Right cardiac atrium (tissue), 5 donors: ENCODE results near the gene TPH1. TPM values are rescaled to one million over a fixed set of nuclear protein-coding genes. Genes with fewer than 3 reads are reported as not detected.

Experiments used
- ATAC-seq, 2 donors: fragments of 200-7000 bp; cut with Tn5 transposase; one replicate each; pipeline versions ENCODE4 v1.8.0 to v1.9.1; 2020; ENCODE audit warnings: moderate library complexity in 2 of 2, mild to moderate bottlenecking in 1 of 2
- DNase-seq, 3 donors: peaks; one replicate each; pipeline ENCODE4 v3.0.0-alpha.2; 2020
- H3K27ac ChIP-seq: one replicate; pipeline ENCODE4 v1.5.1; 2013; ENCODE audit warnings: mild to moderate bottlenecking, low read length, control low read depth, moderate library complexity
- H3K27me3 ChIP-seq: one replicate; pipeline ENCODE4 v1.6.1; 2013; ENCODE audit not compliant: control insufficient read depth, insufficient read depth
- H3K4me1 ChIP-seq: one replicate; pipeline ENCODE4 v1.6.1; 2013; ENCODE audit warnings: low read length; ENCODE audit not compliant: control insufficient read depth, insufficient read depth
- H3K4me3 ChIP-seq: one replicate; pipeline ENCODE4 v1.5.1; 2013; ENCODE audit warnings: low read length, control low read depth
- H3K9me3 ChIP-seq: one replicate; pipeline ENCODE4 v1.6.1; 2013; ENCODE audit warnings: low read length; ENCODE audit not compliant: control insufficient read depth
- WGBS: extraction: QIAGEN DNeasy Blood & Tissue Kit; methylation state at CpG from one replicate; pipeline ENCODE4 v1.1.7; 2013; 5-methylcytosine and 5-hydroxymethylcytosine counted together
- intact Hi-C, 4 donors: fragments of 100-400 bp; cut with DNase I; formaldehyde crosslinking; loops; one replicate each; pipeline versions ENCODE4 v1.11.0 to v1.14.0; 2022 to 2023
- polyA plus RNA-seq: library from polyadenylated mRNA; stranded (reverse); fragments of 200-250 nt; gene quantifications from one replicate; pipeline ENCODE4 v1.2.3, GENCODE V29; 2013
- total RNA-seq, 4 donors: library from RNA; stranded (reverse); fragmentation: NEBNext Ultra II Directional; extraction: Animal tissue kit (Norgen Biotek cat#: 25700); gene quantifications; one replicate each; pipeline ENCODE4 v1.2.1, GENCODE V29; 2021
- donor health status: healthy with polysubstance abuse.
- donor health status: DM: no; HTN: yes; CAD: no.
- donor health status: DM: no; HTN: no; CAD: no.
- donor health status: DM: no; HTN: yes; CAD: no; lungs with severe emphysema.
- donor health status: DM: yes; HTN: yes; CAD: no.

The TPH1 gene
- total and polyA plus RNA-seq, 5 donors: 0.11 to 0.31 (median 0.20) TPM

DNA sequence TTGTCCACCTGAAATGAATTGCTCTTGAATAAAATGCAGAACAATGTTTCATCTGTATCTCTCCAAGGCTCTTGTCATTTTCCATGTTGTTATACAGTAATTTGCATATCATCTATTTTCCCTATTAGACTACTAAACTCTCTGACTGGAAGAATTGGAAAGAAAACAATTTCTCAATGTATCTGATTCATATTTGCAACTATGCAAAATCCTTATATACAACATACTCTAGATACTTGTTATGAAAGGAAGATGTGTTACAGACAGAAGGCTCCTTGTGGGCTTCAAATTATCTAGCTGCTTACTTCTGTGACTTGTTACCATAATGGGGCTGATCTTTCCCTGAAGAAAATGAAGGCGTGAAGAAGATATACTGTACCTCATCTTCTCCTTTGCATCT is 23.6 kb downstream of the TPH1 start:
- Histone ChIP-seq H3K27ac (no peak overlapping the region), H3K27me3 (no peaks in the 10 kb centered on the region), H3K4me1 (no peaks in the 10 kb centered on the region), H3K9me3 (no peaks in the 10 kb centered on the region), H3K4me3 (no peak overlapping the region)
- no peak for DNase-seq
- ATAC-seq: no peak
- WGBS: 91% methylated on average over 1 of the region's 1 CpG
- intact Hi-C loops: no loop called here

DNA sequence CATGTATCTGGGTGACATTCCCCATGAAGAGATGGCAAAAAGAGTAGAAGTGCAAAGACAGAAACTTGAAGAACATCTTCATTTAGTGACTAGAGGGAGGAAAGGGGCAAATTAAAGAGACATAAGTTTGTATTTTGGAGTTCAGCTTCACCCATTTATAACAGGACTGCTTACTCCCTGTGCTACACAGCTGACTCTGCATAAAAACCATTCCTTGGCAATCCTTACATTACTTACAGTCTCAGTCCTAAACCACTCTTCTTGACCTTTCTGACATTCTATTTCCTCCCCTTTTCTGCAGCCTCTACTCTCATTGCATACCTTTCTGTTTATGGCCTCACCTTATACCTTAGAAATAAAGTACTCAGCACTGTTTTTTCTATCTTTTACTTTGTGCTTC is 26.4 kb downstream of the TPH1 start:
- DNase-seq: no peak
- H3K9me3 ChIP-seq: no peaks in the 10 kb centered on the region
- no peak overlapping the region for H3K4me3 ChIP-seq
- H3K27me3 ChIP-seq: no peaks in the 10 kb centered on the region
- intact Hi-C loops: loop anchor here in 1 of 4 donors (10.0 kb wide), 1 partner anchor 85 kb away; the partner anchor contains the start of gene SAAL1
- ATAC-seq: no peak
- H3K4me1 ChIP-seq: no peaks in the 10 kb centered on the region
- H3K27ac ChIP-seq: no peak overlapping the region

DNA sequence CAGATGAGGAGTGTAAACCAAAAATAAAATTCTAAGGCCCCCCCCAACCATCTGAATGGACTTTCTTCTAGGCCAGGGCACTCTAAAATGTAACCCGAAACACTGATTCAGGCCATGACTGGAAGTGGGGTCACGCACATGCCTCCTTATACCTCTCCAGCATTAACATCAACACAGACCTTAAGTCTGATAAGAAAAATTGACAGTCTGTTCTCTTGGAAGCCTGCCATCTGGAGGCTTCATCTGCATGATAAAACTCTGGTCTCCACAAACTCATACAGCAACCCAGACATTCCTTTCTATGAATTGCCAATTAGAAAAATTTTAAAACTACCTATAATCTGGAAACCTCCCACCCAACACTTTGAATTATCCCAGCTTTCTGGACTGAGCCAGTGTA is 29.3 kb downstream of the TPH1 start:
- Histone ChIP-seq H3K4me3 (no peak overlapping the region), H3K27ac (no peak overlapping the region), H3K9me3 (no peaks in the 10 kb centered on the region), H3K4me1 (peaks cover 2% of the 10 kb centered on the region), H3K27me3 (no peaks in the 10 kb centered on the region)
- 73% methylated on average over 2 of the region's 2 CpGs for WGBS
- no peak for ATAC-seq
- DNase-seq: no peak
- intact Hi-C loops: loop anchor here in 1 of 4 donors (10.0 kb wide), 1 partner anchor 88 kb away; the partner anchor contains the start of gene SAAL1

DNA sequence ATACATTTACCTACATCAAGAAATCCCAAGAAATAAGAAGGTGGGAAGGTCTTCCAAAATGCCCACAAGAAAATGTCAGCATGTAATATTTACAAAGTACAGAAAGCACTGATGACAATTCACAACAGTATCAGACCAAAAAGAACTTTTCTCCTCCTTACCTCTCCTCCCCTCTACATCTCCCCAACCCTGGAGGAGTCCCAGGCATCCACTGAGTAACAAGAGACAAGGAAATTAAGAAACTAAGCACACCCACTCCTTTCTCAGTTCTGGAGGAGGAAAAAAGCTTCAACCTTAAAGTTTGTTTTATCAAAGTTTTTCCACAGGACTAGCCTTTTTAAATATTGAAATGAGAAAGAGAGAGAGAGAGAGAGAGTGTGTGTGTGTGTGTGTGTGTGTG is 31.2 kb downstream of the TPH1 start:
- DNase-seq (no peak), ATAC-seq (no peak)
- H3K9me3 ChIP-seq: no peaks in the 10 kb centered on the region
- no peak overlapping the region for H3K4me3 ChIP-seq
- no peak overlapping the region for H3K27ac ChIP-seq
- intact Hi-C loops: loop anchor here in 1 of 4 donors (10.0 kb wide), 1 partner anchor 90 kb away; the partner anchor contains the start of gene SAAL1
- H3K27me3 ChIP-seq: no peaks in the 10 kb centered on the region
- peaks cover 2% of the 10 kb centered on the region for H3K4me1 ChIP-seq

DNA sequence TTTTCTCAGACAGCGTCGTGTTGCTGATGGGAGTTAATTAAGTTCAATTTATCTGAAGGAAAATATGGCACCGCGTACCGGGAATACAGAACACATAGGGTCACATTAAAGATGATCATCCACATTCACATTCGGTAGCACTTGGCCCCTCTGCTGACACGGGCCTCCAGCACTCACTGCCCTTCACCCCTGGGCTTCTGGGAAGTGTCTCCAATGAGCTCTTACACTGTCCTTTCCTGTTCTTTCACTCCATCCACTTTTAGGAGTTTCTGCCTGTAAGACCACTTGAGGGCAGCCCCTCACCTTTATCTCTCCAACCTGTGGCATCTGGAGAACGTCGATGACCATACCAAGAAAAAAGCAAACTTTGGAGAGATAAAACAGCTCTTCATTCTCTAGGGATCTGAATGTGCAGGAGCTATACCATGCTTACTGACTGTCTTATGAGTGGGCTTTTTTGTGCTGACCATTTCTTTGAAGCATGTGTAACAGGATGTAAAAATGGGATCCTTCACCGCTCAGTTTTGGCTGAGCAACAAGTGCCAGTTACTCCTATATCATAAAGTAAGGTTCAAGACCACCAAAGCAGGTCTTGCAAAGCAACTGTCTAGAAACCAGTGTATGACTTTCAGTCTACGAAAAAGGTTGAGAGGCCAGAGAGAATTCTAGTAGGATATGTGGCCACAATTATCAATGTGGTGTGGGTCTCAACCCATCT is 32.1 kb downstream of the TPH1 start:
- DNase-seq: no peak
- no peaks in the 10 kb centered on the region for H3K9me3 ChIP-seq
- intact Hi-C loops: loop anchor here in 1 of 4 donors (10.0 kb wide), 1 partner anchor 91 kb away; the partner anchor contains the start of gene SAAL1
- H3K27me3 ChIP-seq: no peaks in the 10 kb centered on the region
- 16% methylated on average over 11 of the region's 11 CpGs for WGBS
- H3K4me1 ChIP-seq: peaks cover 2% of the 10 kb centered on the region
- no peak for ATAC-seq
- no peak overlapping the region for H3K27ac ChIP-seq
- H3K4me3 ChIP-seq: peak overlapping the region; percentile 81

DNA sequence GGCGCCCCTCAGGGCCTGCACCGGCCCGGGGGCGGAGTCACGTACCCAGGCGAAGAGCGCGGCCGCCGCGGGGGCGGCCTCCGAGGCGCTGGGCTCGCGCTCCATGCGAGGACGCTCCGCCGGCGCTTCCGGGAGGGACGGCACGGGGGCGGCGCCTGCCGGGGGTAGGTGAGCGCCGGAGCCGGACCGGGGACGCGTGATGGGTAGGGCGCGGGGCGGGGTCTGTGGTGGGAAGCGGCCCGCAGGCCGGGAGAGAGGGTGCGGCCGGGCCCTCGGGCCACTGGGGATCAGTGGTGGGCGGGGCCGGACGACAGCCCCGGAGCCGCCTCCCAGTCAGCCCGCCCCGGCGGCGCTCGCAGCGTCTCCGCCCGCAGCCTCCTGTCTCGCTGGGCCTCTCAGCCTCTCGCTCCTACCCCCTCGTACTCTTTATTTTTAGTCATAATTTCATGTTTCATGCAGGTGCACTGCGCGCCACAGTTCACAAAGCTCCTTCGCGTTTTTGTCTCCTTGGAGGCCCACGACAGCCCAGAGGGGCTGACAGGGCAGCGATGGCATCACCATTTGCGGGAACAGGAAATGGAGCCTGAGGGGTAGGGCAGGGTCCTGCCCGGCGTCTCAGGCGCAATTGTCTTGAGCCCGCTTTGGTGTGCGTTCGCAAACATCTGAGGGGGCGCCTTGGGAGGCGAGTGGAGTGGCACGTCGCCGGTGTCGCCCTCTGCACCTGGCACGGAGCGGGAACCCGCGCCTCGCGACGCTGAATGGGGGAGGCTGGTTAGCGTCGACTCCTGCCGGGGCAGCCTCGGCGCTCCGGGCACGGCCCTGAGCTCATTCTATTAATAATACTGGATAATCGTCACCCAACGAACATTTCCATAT is 32.9 kb downstream of the TPH1 start, which contains the start of gene SERGEF:
Gene SERGEF (minus strand): TSS at position 142 of the 876 bp plus-strand sequence. CDS start 37 bp downstream, at position 105.
- WGBS: under 1% methylated on average over 93 of the region's 93 CpGs
- H3K27ac ChIP-seq: peak within 1 kb of the TSS; percentile 80
- H3K27me3 ChIP-seq: no peaks in the 10 kb centered on the region
- peak; percentile 95 to 98 (median 97) for DNase-seq
- intact Hi-C loops: loop anchor here in 1 of 4 donors (10.0 kb wide), 1 partner anchor 92 kb away; the partner anchor contains the start of gene SAAL1
- no peaks in the 10 kb centered on the region for H3K9me3 ChIP-seq
- H3K4me3 ChIP-seq: peak within 1 kb of the TSS; percentile 81
- peak; percentile 99 for ATAC-seq
- H3K4me1 ChIP-seq: peaks cover 2% of the 10 kb centered on the region

DNA sequence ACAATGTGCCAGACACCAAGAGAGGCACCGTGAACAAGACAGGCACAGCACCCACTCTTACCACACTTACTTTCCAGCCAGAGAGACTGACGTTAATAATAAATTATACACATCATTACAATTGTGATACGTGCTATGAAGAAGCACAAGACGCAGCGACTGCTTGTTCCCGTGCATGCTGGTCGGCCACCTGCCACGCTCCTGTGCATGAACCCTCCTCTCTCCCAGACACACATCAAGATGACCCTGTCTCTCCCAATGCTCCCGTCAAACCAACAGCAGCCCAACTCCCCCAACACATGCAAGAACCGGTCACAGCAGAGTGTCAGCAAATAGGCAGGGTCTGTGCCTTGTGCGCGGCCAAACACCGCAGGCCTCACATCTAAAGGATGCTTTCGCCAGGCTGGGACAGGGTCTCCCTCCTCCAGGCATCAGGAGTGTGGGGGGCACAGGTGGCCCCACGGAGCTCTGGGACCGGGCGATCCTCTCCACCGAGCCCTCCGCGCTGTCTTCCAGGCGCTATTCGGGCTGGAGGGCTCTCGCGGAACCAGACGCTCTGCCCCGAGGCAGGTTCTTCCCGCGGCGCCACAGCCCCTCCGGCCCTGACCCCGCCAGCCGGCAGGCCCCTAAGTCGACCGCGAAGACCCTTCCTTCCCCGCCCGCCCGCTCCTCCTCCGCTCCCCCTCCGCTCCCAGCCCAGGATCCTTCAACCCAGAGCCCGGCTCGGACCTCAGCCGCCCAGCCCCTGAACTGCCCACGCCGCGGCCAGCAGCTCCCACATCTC is 33.8 kb downstream of the TPH1 start:
- ATAC-seq: peak; percentile 12 to 31
- DNase-seq: peak; percentile 25 to 61 (median 60)
- peaks cover 2% of the 10 kb centered on the region for H3K4me1 ChIP-seq
- H3K9me3 ChIP-seq: no peaks in the 10 kb centered on the region
- WGBS: 8% methylated on average over 46 of the region's 46 CpGs
- intact Hi-C loops: loop anchor here in 1 of 4 donors (10.0 kb wide), 1 partner anchor 92 kb away; the partner anchor contains the start of gene SAAL1
- peak overlapping the region; percentile 81 for H3K4me3 ChIP-seq
- peak overlapping the region; percentile 34 for H3K27ac ChIP-seq
- no peaks in the 10 kb centered on the region for H3K27me3 ChIP-seq

DNA sequence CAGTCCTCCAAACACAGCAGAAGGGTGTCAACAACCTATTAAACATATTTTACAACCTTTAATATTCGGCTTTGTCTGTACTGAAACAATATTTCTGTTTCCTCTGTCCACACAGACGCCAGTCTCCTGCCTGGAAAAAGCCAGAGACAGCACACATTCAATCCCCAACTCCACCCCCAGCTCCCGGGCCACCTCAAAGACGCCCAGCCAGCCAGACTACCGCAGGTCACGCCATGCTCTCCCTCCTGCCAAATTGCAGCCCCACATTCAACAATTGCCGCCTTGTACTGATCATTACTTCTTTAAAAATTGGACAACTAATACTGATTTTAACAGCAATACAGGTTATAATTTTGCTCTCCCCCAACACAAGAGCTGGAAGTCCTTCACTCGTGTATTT is 34.4 kb downstream of the TPH1 start:
- ATAC-seq (no peak), DNase-seq (peak in 1 of 3 donors; percentile 46)
- H3K4me1 ChIP-seq: peaks cover 2% of the 10 kb centered on the region
- H3K27ac ChIP-seq: no peak overlapping the region
- 85% methylated on average over 8 of the region's 8 CpGs for WGBS
- H3K27me3 ChIP-seq: no peaks in the 10 kb centered on the region
- no peaks in the 10 kb centered on the region for H3K9me3 ChIP-seq
- intact Hi-C loops: loop anchor here in 1 of 4 donors (10.0 kb wide), 1 partner anchor 93 kb away; the partner anchor contains the start of gene SAAL1
- H3K4me3 ChIP-seq: no peak overlapping the region

DNA sequence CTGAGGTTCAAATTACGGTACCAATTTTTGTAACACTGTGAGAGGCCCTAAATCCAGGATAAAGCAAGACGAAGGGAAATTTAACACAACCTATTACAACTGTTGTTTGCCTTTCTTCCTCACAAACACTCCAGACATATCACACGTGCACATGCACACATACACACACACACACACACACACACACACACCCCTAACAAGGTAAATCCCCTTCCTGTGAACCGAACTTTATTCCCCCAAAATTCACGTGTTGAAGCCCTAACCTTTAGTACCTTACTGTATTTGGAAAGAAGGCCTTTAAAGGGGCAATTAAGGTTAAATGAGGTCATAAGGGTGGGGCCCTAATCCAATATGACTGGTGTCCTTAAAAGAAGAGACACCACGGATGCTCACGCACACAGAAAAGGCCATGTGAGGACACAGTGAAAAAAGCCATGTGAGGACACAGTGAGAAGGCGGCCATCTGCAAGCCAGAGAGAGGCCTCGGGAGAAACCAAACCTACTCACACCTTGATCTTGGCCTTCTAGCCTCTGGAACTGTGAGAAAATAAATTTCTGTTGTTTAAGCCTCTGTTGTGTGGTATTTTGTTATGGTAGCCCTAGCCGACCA is 35.0 kb downstream of the TPH1 start:
- peaks cover 2% of the 10 kb centered on the region for H3K4me1 ChIP-seq
- no peak for DNase-seq
- H3K27me3 ChIP-seq: no peaks in the 10 kb centered on the region
- H3K9me3 ChIP-seq: no peaks in the 10 kb centered on the region
- H3K4me3 ChIP-seq: no peak overlapping the region
- intact Hi-C loops: loop anchor here in 1 of 4 donors (10.0 kb wide), 1 partner anchor 94 kb away; the partner anchor contains the start of gene SAAL1
- WGBS: 90% methylated on average over 10 of the region's 10 CpGs
- ATAC-seq: no peak
- H3K27ac ChIP-seq: no peak overlapping the region

DNA sequence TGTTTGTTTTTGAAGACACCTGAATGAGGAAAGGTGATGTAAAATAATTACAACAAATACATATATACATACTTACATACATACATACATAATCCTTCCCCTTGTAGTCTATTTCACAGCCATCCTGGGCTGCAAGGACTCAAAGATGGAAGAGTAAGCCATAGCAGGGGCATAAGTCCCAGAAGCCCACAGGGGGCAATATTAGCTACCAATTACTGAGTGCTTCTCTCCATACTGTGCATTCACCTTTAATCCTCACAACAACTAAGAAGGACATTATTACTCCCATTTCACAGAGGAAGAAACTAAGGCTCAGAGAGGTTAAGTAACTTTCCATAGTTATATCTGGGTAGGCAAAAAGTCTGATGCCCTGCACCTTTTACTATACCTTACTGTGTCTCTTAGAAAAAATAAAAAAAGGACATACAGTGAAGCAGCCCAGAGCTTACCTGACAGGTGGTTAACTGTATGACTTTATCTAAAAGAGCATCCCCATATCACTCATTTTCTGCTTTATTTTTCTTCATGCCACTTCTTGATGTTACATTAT is 35.9 kb downstream of the TPH1 start:
- no peak for ATAC-seq
- Histone ChIP-seq H3K9me3 (no peaks in the 10 kb centered on the region), H3K27me3 (no peaks in the 10 kb centered on the region), H3K4me1 (peaks cover 2% of the 10 kb centered on the region), H3K4me3 (no peak overlapping the region), H3K27ac (no peak overlapping the region)
- intact Hi-C loops: loop anchor here in 1 of 4 donors (10.0 kb wide), 1 partner anchor 95 kb away; the partner anchor contains the start of gene SAAL1
- DNase-seq: no peak
